ENCODE data around the gene EPS8L3. TPM values are rescaled to one million over a fixed set of nuclear protein-coding genes. Genes with fewer than 3 reads are reported as not detected.

EPS8L3 gene
- total RNA-seq, 1 donor from 2014 or later: not detected

GRCh38 chr1:109784551-109785252 lies 21.0 kb upstream of the EPS8L3 start:
- Mint-ChIP-seq H3K36me3 (no peaks in the 10 kb centered on the region), H3K4me3 (peak overlapping the region; percentile 38), H3K4me1 (peaks cover 23% of the 10 kb centered on the region), H3K9me3 (no peaks in the 10 kb centered on the region), H3K27ac (peak overlapping the region; percentile 73), H3K27me3 (ENCODE audit: insufficient read depth, low read depth) (peaks cover 8% of the 10 kb centered on the region)
- no peaks in the 10 kb centered on the region for H3K36me3 ChIP-seq
- H4K20me1 ChIP-seq (ENCODE audit: low read depth): no peaks in the 10 kb centered on the region
- no peak overlapping the region for H3K9ac ChIP-seq
- H3K4me2 ChIP-seq: no peak overlapping the region
- no peak overlapping the region for H3K4me3 ChIP-seq
- no peak for DNase-seq (ENCODE audit: low spot score)
- no peaks in the 10 kb centered on the region for H3K27me3 ChIP-seq
- H2AFZ ChIP-seq (replicated peaks): no peak overlapping the region
- H3K4me1 ChIP-seq: peaks cover 4% of the 10 kb centered on the region
- TF ChIP-seq, protein P1, sequence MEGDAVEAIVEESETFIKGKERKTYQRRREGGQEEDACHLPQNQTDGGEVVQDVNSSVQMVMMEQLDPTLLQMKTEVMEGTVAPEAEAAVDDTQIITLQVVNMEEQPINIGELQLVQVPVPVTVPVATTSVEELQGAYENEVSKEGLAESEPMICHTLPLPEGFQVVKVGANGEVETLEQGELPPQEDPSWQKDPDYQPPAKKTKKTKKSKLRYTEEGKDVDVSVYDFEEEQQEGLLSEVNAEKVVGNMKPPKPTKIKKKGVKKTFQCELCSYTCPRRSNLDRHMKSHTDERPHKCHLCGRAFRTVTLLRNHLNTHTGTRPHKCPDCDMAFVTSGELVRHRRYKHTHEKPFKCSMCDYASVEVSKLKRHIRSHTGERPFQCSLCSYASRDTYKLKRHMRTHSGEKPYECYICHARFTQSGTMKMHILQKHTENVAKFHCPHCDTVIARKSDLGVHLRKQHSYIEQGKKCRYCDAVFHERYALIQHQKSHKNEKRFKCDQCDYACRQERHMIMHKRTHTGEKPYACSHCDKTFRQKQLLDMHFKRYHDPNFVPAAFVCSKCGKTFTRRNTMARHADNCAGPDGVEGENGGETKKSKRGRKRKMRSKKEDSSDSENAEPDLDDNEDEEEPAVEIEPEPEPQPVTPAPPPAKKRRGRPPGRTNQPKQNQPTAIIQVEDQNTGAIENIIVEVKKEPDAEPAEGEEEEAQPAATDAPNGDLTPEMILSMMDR (IDR thresholded peaks at IDR 0.05): no peak
- no peak for TF ChIP-seq EZH2 (IDR thresholded peaks at IDR 0.05)
- TF ChIP-seq EZH2phosphoT487 (IDR thresholded peaks at IDR 0.05): no peak
- no peaks in the 10 kb centered on the region for H3K79me2 ChIP-seq (ENCODE audit: low read depth)
- no peaks in the 10 kb centered on the region for H3F3A ChIP-seq (ENCODE audit: low read depth)
- no peaks in the 10 kb centered on the region for H3K9me3 ChIP-seq (ENCODE audit: low read depth)
- no peak overlapping the region for H3K27ac ChIP-seq

DNA sequence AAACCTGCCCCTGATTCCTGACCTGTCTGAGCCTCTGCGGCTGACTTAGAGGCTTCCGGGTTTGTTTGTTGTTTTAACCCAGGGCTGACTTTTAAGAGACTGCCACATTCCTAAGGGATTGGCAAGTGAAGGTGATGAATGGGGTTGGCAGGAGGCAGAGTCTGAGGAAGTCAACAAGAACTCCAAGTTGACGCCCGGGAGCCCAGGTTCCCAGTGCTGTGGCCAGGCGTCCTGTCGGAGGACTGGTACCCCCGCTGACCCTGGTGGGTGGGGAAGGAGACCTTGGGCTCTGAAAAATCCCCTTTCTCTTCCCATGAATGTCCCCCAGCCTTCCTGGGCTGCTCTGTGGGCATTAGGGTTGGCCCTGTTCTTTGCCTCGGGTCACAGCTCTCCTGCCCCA lies 19.7 kb upstream of the EPS8L3 start:
- Mint-ChIP-seq H3K36me3 (no peaks in the 10 kb centered on the region), H3K27ac (no peak overlapping the region), H3K9me3 (no peaks in the 10 kb centered on the region), H3K27me3 (ENCODE audit: insufficient read depth, low read depth) (peaks cover 12% of the 10 kb centered on the region), H3K4me1 (peaks cover 16% of the 10 kb centered on the region), H3K4me3 (no peak overlapping the region)
- Histone ChIP-seq H3K9ac (no peak overlapping the region), H3F3A (ENCODE audit: low read depth) (no peaks in the 10 kb centered on the region), H3K4me2 (no peak overlapping the region), H2AFZ (replicated peaks) (no peak overlapping the region), H3K9me3 (ENCODE audit: low read depth) (no peaks in the 10 kb centered on the region), H3K27ac (no peak overlapping the region), H3K4me3 (no peak overlapping the region), H3K27me3 (no peaks in the 10 kb centered on the region), H3K36me3 (no peaks in the 10 kb centered on the region), H4K20me1 (ENCODE audit: low read depth) (no peaks in the 10 kb centered on the region), H3K79me2 (ENCODE audit: low read depth) (no peaks in the 10 kb centered on the region), H3K4me1 (peaks cover 4% of the 10 kb centered on the region)
- DNase-seq (ENCODE audit: low spot score): peak; percentile 37
- TF ChIP-seq, protein P1 (IDR thresholded peaks at IDR 0.05): no peak
- TF ChIP-seq EZH2phosphoT487 (IDR thresholded peaks at IDR 0.05) (no peak), EZH2 (IDR thresholded peaks at IDR 0.05) (no peak)

GRCh38 chr1:109782927-109783326 lies 19.2 kb upstream of the EPS8L3 start:
- TF ChIP-seq, protein P1 (IDR thresholded peaks at IDR 0.05): no peak
- TF ChIP-seq EZH2 (IDR thresholded peaks at IDR 0.05): no peak
- no peak for TF ChIP-seq EZH2phosphoT487 (IDR thresholded peaks at IDR 0.05)
- no peak overlapping the region for H3K27ac ChIP-seq
- H3K36me3 Mint-ChIP-seq: no peaks in the 10 kb centered on the region
- H3K27me3 ChIP-seq: no peaks in the 10 kb centered on the region
- H3K27ac Mint-ChIP-seq: no peak overlapping the region
- no peaks in the 10 kb centered on the region for H3K9me3 ChIP-seq (ENCODE audit: low read depth)
- H3K4me2 ChIP-seq: no peak overlapping the region
- H2AFZ ChIP-seq (replicated peaks): no peak overlapping the region
- no peaks in the 10 kb centered on the region for H3F3A ChIP-seq (ENCODE audit: low read depth)
- H3K9me3 Mint-ChIP-seq: no peaks in the 10 kb centered on the region
- no peak overlapping the region for H3K9ac ChIP-seq
- H3K36me3 ChIP-seq: no peaks in the 10 kb centered on the region
- DNase-seq (ENCODE audit: low spot score): no peak
- peaks cover 11% of the 10 kb centered on the region for H3K4me1 Mint-ChIP-seq
- H3K79me2 ChIP-seq (ENCODE audit: low read depth): no peaks in the 10 kb centered on the region
- no peaks in the 10 kb centered on the region for H4K20me1 ChIP-seq (ENCODE audit: low read depth)
- peaks cover 4% of the 10 kb centered on the region for H3K4me1 ChIP-seq
- H3K27me3 Mint-ChIP-seq (ENCODE audit: insufficient read depth, low read depth): peaks cover 12% of the 10 kb centered on the region
- H3K4me3 Mint-ChIP-seq: no peak overlapping the region
- H3K4me3 ChIP-seq: no peak overlapping the region
